ENCODE measurements around the gene CPSF4.
A peak's percentile ranks its signal among the peaks of the same experiment; 100 is the strongest.
"Not testable (repeated sequence)": the region's sequence is repeated elsewhere in the genome, so short reads cannot be mapped to it uniquely, and the experiment has no call there.

The CPSF4 gene

DNA sequence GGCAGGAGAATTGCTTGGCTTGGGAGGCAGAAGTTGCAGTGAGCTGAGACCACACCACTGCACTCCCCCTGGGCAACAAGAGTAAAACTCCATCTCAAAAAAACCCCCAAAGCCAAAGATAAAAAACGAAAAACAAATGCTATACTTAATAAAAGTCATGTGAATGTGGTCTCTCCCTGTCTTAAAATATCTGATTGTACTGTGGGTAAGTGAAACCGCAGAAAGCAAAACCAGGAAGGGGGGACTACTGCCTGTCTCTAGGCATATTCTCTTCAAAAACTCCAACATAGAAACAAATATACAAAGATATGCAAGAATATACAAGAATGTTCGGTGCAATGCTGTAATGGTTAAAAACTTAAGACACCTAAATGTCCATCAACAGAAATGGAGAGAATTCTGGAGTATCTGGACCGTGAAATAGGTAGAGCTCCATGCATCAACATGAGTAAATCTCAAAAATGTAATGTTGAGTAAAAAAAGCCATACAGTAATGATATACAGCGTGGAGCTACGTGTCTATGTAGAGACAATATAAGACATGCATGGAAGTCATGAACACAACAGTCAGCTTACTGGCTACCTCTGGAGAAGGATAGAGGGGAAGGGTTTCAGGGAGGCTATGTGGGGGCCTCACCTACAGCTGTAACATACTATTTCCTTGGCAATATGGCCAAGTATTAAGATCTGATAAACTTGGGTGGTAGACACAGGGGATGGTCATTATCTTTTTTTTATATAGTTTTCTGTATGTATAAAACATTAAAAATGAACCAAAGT is 59.2 kb downstream of the CPSF4 start:
- no peak for DNase-seq

DNA sequence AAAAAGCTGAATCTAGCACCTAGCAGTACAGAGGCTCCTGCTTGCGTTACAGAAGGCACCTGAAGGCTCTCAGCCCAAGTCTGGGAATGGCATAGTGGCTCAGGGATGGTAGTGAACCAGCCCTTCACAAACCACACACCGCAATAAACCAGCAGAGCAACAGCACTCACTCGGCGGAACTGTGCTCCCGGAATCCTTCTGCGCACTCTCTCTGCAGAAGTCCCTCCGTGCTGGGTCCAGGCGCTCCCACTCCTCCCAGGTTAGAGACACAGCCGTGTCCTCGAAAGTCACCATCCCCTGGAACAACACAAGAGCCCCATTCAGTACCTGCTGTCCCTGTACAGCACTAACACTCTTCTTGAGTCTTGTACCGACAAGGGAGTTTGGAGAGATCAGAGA is 59.8 kb downstream of the CPSF4 start:
- no peak for DNase-seq

DNA sequence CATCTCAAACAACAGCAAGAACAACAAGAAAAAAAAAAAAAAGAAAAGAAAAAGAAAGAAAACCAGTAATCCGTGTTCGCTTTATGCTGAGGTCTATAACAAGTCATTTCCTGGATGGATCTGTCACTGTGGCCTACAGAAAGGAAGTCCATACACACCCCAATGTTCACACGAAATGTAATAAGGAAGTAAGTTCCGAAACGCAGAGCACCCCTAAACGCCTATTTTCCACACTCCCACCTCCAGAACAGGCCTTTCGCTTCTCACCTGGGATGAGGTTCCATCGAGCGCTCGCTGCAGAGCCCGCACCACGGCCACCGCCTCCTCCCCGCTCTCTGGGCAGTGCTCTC is 60.6 kb downstream of the CPSF4 start:
- DNase-seq = no peak

DNA sequence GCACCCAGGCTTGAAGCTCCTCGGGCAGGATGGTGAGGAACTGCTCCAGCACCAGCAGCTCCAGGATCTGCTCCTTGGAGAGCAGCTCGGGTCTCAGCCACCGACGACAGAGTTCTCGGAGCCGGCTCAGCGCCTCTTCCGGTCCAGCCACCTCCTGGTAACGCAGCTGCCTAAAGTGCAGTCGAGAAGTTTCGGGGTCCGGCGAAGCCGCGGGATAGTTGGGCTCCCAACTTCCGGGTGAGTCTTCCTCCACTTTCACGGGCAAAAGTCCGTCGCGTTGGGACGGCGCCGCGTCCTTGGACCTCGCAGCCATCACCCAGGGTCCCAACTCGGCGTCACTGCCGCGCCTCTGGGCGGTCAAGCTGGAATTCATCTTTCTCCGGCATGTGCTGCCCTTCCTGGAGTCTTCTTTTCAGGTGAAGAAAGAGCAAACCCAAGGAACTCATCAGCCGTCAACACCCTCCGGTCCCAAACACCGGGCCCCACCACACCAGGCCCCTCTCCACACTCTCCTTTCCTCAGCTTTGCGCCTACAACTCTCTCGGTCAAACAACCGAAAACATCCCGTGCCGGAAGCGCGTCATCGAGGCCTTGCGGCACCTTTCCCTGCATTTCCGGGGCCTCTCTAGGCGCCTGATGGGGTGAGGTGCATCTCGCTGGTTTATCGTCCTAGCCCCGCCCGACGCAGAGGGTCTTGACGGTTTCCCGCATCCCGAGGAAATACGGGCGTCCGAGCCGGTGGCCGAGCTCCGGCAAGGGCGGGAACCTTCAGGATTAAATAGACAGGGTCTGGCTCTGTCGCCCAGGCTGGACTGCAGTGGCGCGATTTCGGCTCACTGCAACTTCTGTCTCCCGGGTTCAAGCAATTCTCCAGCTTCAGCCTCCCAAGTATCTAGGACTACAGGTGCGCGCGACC is 61.2 kb downstream of the CPSF4 start, which contains the start of gene ZNF394:
TSS of gene ZNF394 (minus strand) at position 561 of the 916 bp plus-strand sequence. CDS start at position 373, 188 bp downstream.
- peak; percentile 91 for DNase-seq

DNA sequence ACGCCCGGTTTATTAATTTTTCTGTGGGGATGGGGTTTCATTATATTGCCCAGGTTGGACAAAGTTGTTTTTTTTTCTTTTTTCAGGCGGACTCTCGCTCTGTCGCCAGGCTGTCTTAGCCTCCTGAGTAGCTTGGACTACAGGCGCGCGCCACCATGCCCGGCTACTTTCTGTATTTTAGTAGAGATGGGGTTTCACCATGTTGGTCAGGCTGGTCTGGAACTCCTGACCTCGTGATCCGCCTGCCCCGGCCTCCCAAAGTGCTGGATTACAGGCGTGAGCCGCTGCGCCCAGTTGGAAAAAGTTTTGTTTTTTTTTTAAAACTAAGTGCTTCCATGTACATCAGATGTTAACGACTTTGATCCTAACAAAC is 61.9 kb downstream of the CPSF4 start:
- DNase-seq = no peak

DNA sequence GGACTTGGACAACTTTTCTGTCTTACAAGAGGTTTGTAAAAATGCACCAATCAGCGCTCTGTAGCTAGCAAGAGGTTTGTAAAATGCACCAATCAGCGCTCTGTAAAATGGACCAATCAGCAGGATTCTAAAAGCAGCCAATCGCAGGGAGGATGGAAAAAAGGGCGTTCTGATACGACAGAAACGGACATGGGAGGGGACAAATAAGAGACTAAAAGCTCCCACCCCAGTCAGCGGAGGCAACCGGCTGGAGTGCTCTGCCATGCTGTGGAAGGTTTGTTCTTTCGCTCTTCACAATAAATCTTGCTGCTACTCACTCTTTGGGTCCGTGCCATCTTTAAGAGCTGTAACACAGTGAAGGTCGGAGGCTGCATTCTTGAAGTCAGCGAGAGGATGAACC is 62.5 kb downstream of the CPSF4 start:
- not testable (repeated sequence) for DNase-seq

DNA sequence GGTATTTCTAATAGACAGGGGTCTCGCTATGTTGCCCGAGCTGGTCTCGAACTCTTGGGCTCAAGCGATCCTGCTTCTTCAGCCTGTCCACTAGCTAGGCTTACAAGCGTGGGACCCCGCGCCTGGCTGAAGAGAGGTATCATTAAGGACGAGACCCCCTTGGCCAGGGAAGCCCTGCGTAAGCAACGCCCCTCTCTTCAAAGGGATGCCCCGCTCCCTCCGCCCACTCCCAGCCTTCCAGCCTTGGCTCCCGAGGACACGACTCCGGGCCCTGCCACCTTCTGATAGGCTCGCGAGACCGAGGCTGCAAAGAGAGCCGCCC is 65.5 kb downstream of the CPSF4 start:
- no peak for DNase-seq

DNA sequence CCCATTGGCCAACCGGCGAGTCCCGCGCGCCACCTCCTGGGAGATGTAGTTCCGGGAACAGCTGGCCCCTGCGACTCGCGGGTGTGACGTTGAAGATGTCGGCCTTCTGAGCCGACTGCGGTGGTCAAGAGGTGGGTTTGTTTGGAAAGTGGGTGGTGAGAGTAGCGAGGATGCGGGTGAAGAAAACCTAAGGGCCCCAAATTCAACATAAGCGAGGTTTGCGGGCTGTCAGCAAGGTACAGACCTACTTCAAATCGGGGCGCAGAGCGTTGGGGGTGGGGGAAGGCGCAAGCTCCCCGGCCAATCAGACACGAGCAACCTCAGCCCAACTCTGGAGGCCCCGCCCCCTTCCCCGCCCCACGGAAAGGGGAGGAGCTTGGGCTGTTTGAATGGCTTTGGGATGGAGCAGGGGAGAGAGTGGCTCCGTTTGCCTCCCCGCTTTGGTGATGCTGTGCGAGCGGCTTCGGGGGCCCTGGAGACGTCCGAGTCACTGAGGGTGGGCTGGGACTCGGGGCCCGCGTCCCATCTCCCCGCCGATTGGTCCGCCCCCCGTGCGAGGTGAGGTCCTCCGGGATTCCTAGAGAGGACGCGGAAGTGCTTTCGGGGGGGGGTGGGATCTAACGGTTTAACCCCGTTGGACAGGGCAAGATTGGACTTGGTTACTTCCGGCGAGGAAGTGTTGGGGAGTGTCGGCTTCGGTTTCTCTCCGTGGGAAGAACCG is 66.0 kb downstream of the CPSF4 start, which contains the start of gene ZKSCAN5:
TSS of gene ZKSCAN5 (plus strand) at position 60 of the 721 bp plus-strand sequence. CDS start 1,383 bp downstream, outside the sequence.
- peak; percentile 97 for DNase-seq

DNA sequence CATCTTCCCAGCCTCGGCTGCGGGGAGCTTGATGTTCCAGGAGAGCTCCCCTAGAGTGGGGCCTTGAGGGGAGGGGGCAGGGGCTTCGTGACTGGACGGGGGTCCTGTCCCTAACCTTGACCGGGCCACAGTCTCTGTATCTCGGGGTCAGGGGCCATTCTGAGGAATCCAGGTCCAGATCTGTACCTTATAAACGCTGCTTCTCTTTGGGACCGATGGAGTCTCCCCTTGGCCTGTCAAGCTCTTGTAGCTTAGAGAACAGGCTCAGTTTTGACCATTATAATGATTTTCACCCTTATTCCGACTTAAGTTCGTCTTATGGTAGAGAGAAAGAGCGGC is 66.5 kb downstream of the CPSF4 start:
- DNase-seq = no peak

All from activated naive CD4-positive, alpha-beta T cell treated with Interleukin-2 at 50 U/mL for 16 hours (primary cell).